ENCODE measurements around the gene LUC7L3. TPM values are rescaled to one million over a fixed set of nuclear protein-coding genes. Genes with fewer than 3 reads are reported as not detected.

Gene LUC7L3
- total and polyA plus RNA-seq, 2 donors (not counting 3 experiments of a cell fraction or from before 2014, with no cell fraction given) = 70.9 to 113 TPM

DNA sequence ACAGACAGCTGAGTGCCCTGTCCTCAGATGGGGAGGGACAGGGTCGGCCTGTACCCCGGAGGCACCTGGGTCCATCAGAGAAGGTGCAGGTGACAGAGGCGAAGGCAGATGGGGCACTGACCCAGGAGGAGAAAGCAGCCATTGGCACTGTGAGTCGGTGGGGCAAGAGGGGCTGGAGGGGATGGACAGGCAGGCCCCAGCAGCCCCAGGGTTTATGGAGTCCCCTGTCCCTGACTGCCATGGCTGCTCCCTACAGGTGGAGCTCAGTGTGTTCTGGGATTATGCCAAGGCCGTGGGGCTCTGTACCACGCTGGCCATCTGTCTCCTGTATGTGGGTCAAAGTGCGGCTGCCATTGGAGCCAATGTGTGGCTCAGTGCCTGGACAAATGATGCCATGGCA is 43.8 kb upstream of the LUC7L3 start:
- Histone ChIP-seq H3K79me2 (ENCODE audit: control insufficient read depth, insufficient read depth, low read length) (no peaks in the 10 kb centered on the region), H2AFZ (ENCODE audit: low read depth, low read length) (no peak overlapping the region), H3K27ac (ENCODE audit: insufficient read depth, low read depth, low read length) (no peak overlapping the region), H3K27me3 (ENCODE audit: control insufficient read depth in 2 of 2, insufficient read depth in 2 of 2, low read length in 2 of 2) (no peaks in the 10 kb centered on the region), H3K9me1 (replicated peaks; ENCODE audit: control insufficient read depth, extremely low read depth, insufficient read depth, low read length) (no peaks in the 10 kb centered on the region), H3K4me1 (ENCODE audit: control insufficient read depth, extremely low read depth, insufficient read depth, low read length) (no peaks in the 10 kb centered on the region), H3K36me3 (ENCODE audit: control insufficient read depth in 2 of 2, extremely low read depth in 1 of 2, insufficient read depth in 2 of 2, low read length in 2 of 2) (no peaks in the 10 kb centered on the region), H4K20me1 (replicated peaks; ENCODE audit: control insufficient read depth, extremely low read depth, insufficient read depth, low read length) (no peaks in the 10 kb centered on the region), H3K9ac (replicated peaks; ENCODE audit: extremely low read depth, insufficient read depth, low read length) (no peak overlapping the region), H3K9me3 (replicated peaks; ENCODE audit: control insufficient read depth, insufficient read depth, low read length) (no peaks in the 10 kb centered on the region), H3K4me3 (replicated peaks in 1 of 3; ENCODE audit: insufficient read depth in 1 of 3, low read depth in 1 of 3, low read length in 3 of 3) (no peak overlapping the region), H3K4me2 (ENCODE audit: insufficient read depth, low read length) (no peak overlapping the region)
- TF ChIP-seq POLR2AphosphoS5 (IDR thresholded peaks at IDR 0.05; ENCODE audit: insufficient read depth, low read depth, low read length) = no peak
- TF ChIP-seq, protein P1, sequence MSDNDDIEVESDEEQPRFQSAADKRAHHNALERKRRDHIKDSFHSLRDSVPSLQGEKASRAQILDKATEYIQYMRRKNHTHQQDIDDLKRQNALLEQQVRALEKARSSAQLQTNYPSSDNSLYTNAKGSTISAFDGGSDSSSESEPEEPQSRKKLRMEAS (IDR thresholded peaks at IDR 0.05; ENCODE audit: insufficient read depth, insufficient read length) = no peak
- TF ChIP-seq POLR2A (IDR thresholded peaks at IDR 0.05; ENCODE audit: low read depth, low read length) = no peak
- TF ChIP-seq FOS (IDR thresholded peaks at IDR 0.05; ENCODE audit: borderline replicate concordance, insufficient read depth, low read length) = no peak
- no peak for TF ChIP-seq EZH2 (IDR thresholded peaks at IDR 0.05; ENCODE audit: borderline replicate concordance, low read depth, low read length, severe bottlenecking)
- TF ChIP-seq GATA2 (IDR thresholded peaks at IDR 0.05; ENCODE audit: insufficient read depth, insufficient read length, low read depth, low read length) = no peak
- TF ChIP-seq, protein P2, sequence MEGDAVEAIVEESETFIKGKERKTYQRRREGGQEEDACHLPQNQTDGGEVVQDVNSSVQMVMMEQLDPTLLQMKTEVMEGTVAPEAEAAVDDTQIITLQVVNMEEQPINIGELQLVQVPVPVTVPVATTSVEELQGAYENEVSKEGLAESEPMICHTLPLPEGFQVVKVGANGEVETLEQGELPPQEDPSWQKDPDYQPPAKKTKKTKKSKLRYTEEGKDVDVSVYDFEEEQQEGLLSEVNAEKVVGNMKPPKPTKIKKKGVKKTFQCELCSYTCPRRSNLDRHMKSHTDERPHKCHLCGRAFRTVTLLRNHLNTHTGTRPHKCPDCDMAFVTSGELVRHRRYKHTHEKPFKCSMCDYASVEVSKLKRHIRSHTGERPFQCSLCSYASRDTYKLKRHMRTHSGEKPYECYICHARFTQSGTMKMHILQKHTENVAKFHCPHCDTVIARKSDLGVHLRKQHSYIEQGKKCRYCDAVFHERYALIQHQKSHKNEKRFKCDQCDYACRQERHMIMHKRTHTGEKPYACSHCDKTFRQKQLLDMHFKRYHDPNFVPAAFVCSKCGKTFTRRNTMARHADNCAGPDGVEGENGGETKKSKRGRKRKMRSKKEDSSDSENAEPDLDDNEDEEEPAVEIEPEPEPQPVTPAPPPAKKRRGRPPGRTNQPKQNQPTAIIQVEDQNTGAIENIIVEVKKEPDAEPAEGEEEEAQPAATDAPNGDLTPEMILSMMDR (IDR thresholded peaks at IDR 0.05; ENCODE audit: extremely low read depth in 1 of 2, insufficient read depth in 1 of 2, low read depth in 1 of 2, low read length in 2 of 2) = no peak
- no peak for TF ChIP-seq JUN (IDR thresholded peaks at IDR 0.05; ENCODE audit: borderline replicate concordance, insufficient read depth, insufficient read length, low read depth)
- TF ChIP-seq MYC (IDR thresholded peaks at IDR 0.05; ENCODE audit: low read depth, low read length) = no peak
- intact Hi-C loops (cut with micrococcal nuclease) = no loop called here
- BruUV-seq (replicated peaks) = no TSS peak
- dilution Hi-C loops (cut with MboI; ENCODE audit: extremely low pct_ligation_motif_present, low sequenced_read_pairs) = no loop called here
- FAIRE-seq = no peak
- ChIA-PET CTCF (interaction anchor here (1.1 kb wide), 1 partner anchor 48 kb away, joined by 4 read pairs; no protein-coding TSS in a partner anchor), POLR2A (interaction anchor here (0.5 kb wide), 1 partner anchor 52 kb away, joined by 8 read pairs; no protein-coding TSS in a partner anchor)
- no peak for DNase-seq (ENCODE audit: low read depth, low spot score)
